OCI-M2 (cell line): ENCODE data around the gene FAM107B.
"Not testable (repeated sequence)": the region's sequence is repeated elsewhere in the genome, so short reads cannot be mapped to it uniquely, and the experiment has no call there.

Source experiments
- DNase-seq: peaks from one replicate; lab custom pipeline; 2025; ENCODE audit not compliant: unreplicated experiment; lab: John Stamatoyannopoulos, UW

Gene FAM107B

GRCh38 chr10:14604181-14605142 is 170.2 kb downstream of the FAM107B start:
- DNase-seq = no peak

GRCh38 chr10:14603534-14604102 is 171.1 kb downstream of the FAM107B start:
- DNase-seq = no peak

GRCh38 chr10:14602807-14603533 is 171.7 kb downstream of the FAM107B start:
- no peak for DNase-seq

- no peak for DNase-seq
These were observed 172.6 kb downstream of the FAM107B start for GRCh38 chr10:14601872-14602725.

GRCh38 chr10:14601326-14601725 is 173.4 kb downstream of the FAM107B start:
- no peak for DNase-seq

GRCh38 chr10:14600065-14600464 is 174.6 kb downstream of the FAM107B start:
- no peak for DNase-seq

- no peak for DNase-seq
These were observed 175.6 kb downstream of the FAM107B start for GRCh38 chr10:14598809-14599764.

- DNase-seq = no peak
These were observed 179.0 kb downstream of the FAM107B start for GRCh38 chr10:14595526-14596182.

- DNase-seq = no peak
These were observed 179.7 kb downstream of the FAM107B start for GRCh38 chr10:14594878-14595525.

GRCh38 chr10:14593806-14594205 is 180.9 kb downstream of the FAM107B start:
- DNase-seq = no peak

- no peak for DNase-seq
These were observed 182.1 kb downstream of the FAM107B start for GRCh38 chr10:14592566-14592965.

GRCh38 chr10:14592026-14592425 is 182.7 kb downstream of the FAM107B start:
- DNase-seq = no peak

GRCh38 chr10:14588938-14589294 is 185.8 kb downstream of the FAM107B start:
- DNase-seq = not testable (repeated sequence)

- DNase-seq = no peak
These were observed 186.4 kb downstream of the FAM107B start for GRCh38 chr10:14588084-14588937.

GRCh38 chr10:14587540-14588083 is 187.1 kb downstream of the FAM107B start:
- no peak for DNase-seq

GRCh38 chr10:14586901-14587300 is 187.8 kb downstream of the FAM107B start:
- no peak for DNase-seq
